C4-2B (cell line): ENCODE results near the gene INPP5J.

Source experiments
- ZFX ChIP-seq: fragments of 450-650 bp; IDR thresholded peaks from 2 replicates; pipeline ENCODE4 v1.6.1; 2017
- TF ChIP-seq, protein P1 (sequence below): fragments of 450-650 bp; conservative IDR thresholded peaks from 2 replicates; pipeline ENCODE4 v1.5.1; 2017; ENCODE audit warnings: mild to moderate bottlenecking

DNA sequence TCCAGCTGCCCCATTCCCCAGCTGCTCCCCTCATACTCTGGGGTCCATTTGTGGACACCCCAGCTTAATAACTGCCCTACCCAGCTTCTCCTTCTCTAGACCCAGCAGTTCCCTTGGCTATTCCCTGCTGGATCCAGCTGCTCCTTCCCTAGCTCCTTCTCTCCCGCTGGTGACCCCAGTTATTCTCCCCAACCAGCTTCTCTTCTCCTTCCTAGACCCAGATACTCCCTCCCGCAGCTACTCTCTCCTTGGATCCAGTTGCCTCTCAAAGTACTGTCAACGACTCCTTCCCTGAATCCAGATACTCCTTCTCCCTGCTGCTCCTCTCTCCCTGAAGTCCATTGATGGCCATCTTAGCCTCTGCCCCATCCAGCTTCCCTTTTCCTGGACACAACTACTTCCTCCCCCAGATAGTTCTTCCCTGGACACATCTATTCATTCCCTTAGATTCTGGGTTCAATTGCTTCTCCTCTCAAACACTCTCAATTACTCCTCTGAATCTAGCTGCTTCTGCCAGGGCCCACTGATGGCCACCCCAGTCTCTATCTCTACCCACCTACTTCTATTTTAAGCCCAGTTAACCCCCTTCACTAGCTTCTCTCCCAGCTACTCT, 27.0 kb upstream of the INPP5J start:
- TF ChIP-seq, protein P1, sequence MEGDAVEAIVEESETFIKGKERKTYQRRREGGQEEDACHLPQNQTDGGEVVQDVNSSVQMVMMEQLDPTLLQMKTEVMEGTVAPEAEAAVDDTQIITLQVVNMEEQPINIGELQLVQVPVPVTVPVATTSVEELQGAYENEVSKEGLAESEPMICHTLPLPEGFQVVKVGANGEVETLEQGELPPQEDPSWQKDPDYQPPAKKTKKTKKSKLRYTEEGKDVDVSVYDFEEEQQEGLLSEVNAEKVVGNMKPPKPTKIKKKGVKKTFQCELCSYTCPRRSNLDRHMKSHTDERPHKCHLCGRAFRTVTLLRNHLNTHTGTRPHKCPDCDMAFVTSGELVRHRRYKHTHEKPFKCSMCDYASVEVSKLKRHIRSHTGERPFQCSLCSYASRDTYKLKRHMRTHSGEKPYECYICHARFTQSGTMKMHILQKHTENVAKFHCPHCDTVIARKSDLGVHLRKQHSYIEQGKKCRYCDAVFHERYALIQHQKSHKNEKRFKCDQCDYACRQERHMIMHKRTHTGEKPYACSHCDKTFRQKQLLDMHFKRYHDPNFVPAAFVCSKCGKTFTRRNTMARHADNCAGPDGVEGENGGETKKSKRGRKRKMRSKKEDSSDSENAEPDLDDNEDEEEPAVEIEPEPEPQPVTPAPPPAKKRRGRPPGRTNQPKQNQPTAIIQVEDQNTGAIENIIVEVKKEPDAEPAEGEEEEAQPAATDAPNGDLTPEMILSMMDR: no peak
- TF ChIP-seq ZFX: no peak
